Cerebellar nuclear complex (tissue), 1 donor: Measurements from ENCODE around the gene ALDH1A1.
"Not testable (repeated sequence)": the region's sequence is repeated elsewhere in the genome, so short reads cannot be mapped to it uniquely, and the experiment has no call there.

ENCODE experiments used
- DNase-seq, 2 experiments: peaks; one replicate each; lab custom pipeline; 2025; lab: John Stamatoyannopoulos, UW

Gene ALDH1A1

GRCh38 chr9:72943844-72944462 is 8.9 kb downstream of the ALDH1A1 start:
- no peak for DNase-seq

- no peak for DNase-seq
Observed at GRCh38 chr9:72942451-72942850, 10.4 kb downstream of the ALDH1A1 start.

- not testable (repeated sequence) for DNase-seq
Observed at GRCh38 chr9:72939581-72939980, 13.3 kb downstream of the ALDH1A1 start.

GRCh38 chr9:72937545-72937944 is 15.3 kb downstream of the ALDH1A1 start:
- DNase-seq = no peak

- DNase-seq = no peak
Observed at GRCh38 chr9:72936679-72937078, 16.2 kb downstream of the ALDH1A1 start.

GRCh38 chr9:72936266-72936665 is 16.6 kb downstream of the ALDH1A1 start:
- no peak for DNase-seq

GRCh38 chr9:72935595-72935994 is 17.3 kb downstream of the ALDH1A1 start:
- DNase-seq = no peak

- no peak for DNase-seq
Observed at GRCh38 chr9:72933730-72934665, 18.9 kb downstream of the ALDH1A1 start.

- no peak for DNase-seq
Observed at GRCh38 chr9:72932619-72933018, 20.2 kb downstream of the ALDH1A1 start.

GRCh38 chr9:72931897-72932296 is 21.0 kb downstream of the ALDH1A1 start:
- no peak for DNase-seq

GRCh38 chr9:72931437-72931836 is 21.4 kb downstream of the ALDH1A1 start:
- no peak for DNase-seq

- DNase-seq = no peak
Observed at GRCh38 chr9:72930828-72931227, 22.0 kb downstream of the ALDH1A1 start.

- no peak for DNase-seq
Observed at GRCh38 chr9:72929542-72929941, 23.3 kb downstream of the ALDH1A1 start.

- no peak for DNase-seq
Observed at GRCh38 chr9:72928042-72928507, 24.8 kb downstream of the ALDH1A1 start.

- no peak for DNase-seq
Observed at GRCh38 chr9:72926506-72926905, 26.3 kb downstream of the ALDH1A1 start.

- no peak for DNase-seq
Observed at GRCh38 chr9:72925891-72926290, 27.0 kb downstream of the ALDH1A1 start.

GRCh38 chr9:72925126-72925789 is 27.6 kb downstream of the ALDH1A1 start:
- DNase-seq = no peak

GRCh38 chr9:72924154-72924790 is 28.6 kb downstream of the ALDH1A1 start:
- DNase-seq = no peak

- DNase-seq = no peak
Observed at GRCh38 chr9:72923077-72923476, 29.8 kb downstream of the ALDH1A1 start.

GRCh38 chr9:72921888-72922654 is 30.8 kb downstream of the ALDH1A1 start:
- no peak for DNase-seq

- DNase-seq = no peak
Observed at GRCh38 chr9:72919246-72919945, 33.5 kb downstream of the ALDH1A1 start.
